ENCODE measurements around the gene BTNL8.

The BTNL8 gene

GRCh38 chr5:180898621-180899246, at the start of gene BTNL8:
Gene BTNL8, plus strand, starts transcription at chr5:180899159. Its CDS starts 152 bp downstream, at chr5:180899311.
- H3K4me3 ChIP-seq (IDR thresholded peaks at IDR 0.05; ENCODE audit: insufficient read depth, low read depth, low read length), result no peak within 1 kb of the TSS
- TF ChIP-seq, protein P1, sequence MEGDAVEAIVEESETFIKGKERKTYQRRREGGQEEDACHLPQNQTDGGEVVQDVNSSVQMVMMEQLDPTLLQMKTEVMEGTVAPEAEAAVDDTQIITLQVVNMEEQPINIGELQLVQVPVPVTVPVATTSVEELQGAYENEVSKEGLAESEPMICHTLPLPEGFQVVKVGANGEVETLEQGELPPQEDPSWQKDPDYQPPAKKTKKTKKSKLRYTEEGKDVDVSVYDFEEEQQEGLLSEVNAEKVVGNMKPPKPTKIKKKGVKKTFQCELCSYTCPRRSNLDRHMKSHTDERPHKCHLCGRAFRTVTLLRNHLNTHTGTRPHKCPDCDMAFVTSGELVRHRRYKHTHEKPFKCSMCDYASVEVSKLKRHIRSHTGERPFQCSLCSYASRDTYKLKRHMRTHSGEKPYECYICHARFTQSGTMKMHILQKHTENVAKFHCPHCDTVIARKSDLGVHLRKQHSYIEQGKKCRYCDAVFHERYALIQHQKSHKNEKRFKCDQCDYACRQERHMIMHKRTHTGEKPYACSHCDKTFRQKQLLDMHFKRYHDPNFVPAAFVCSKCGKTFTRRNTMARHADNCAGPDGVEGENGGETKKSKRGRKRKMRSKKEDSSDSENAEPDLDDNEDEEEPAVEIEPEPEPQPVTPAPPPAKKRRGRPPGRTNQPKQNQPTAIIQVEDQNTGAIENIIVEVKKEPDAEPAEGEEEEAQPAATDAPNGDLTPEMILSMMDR (conservative IDR thresholded peaks at IDR 0.05; ENCODE audit: low read depth, low read length), result no peak
- H3K27me3 ChIP-seq (ENCODE audit: insufficient read depth, low read depth), result no peaks in the 10 kb centered on the region
- H3K9ac ChIP-seq, result no peak within 1 kb of the TSS
- no peaks in the 10 kb centered on the region for H3K4me1 ChIP-seq (ENCODE audit: low read depth, poor library complexity, severe bottlenecking)
- no peaks in the 10 kb centered on the region for H4K20me1 ChIP-seq (ENCODE audit: insufficient read depth)
- H3K79me2 ChIP-seq (ENCODE audit: insufficient read depth, low read depth), result no peaks in the 10 kb centered on the region
- H3K4me2 ChIP-seq, result no peak within 1 kb of the TSS
- H3K36me3 ChIP-seq (ENCODE audit: insufficient read depth), result no peaks in the 10 kb centered on the region
- H2AFZ ChIP-seq (ENCODE audit: low read depth), result no peak within 1 kb of the TSS
- H3K27ac ChIP-seq, result no peak within 1 kb of the TSS

- Histone ChIP-seq H4K20me1 (ENCODE audit: insufficient read depth) (no peaks in the 10 kb centered on the region), H3K27ac (no peak overlapping the region), H3K36me3 (ENCODE audit: insufficient read depth) (no peaks in the 10 kb centered on the region), H3K27me3 (ENCODE audit: insufficient read depth, low read depth) (no peaks in the 10 kb centered on the region), H3K4me1 (ENCODE audit: low read depth, poor library complexity, severe bottlenecking) (no peaks in the 10 kb centered on the region), H3K4me3 (IDR thresholded peaks at IDR 0.05; ENCODE audit: insufficient read depth, low read depth, low read length) (no peak overlapping the region), H3K4me2 (no peak overlapping the region), H3K79me2 (ENCODE audit: insufficient read depth, low read depth) (no peaks in the 10 kb centered on the region), H2AFZ (ENCODE audit: low read depth) (no peak overlapping the region), H3K9ac (no peak overlapping the region)
- TF ChIP-seq, protein P1 (conservative IDR thresholded peaks at IDR 0.05; ENCODE audit: low read depth, low read length), result no peak
Observed at GRCh38 chr5:180849827-180850226, 49.1 kb upstream of the BTNL8 start.

DNA sequence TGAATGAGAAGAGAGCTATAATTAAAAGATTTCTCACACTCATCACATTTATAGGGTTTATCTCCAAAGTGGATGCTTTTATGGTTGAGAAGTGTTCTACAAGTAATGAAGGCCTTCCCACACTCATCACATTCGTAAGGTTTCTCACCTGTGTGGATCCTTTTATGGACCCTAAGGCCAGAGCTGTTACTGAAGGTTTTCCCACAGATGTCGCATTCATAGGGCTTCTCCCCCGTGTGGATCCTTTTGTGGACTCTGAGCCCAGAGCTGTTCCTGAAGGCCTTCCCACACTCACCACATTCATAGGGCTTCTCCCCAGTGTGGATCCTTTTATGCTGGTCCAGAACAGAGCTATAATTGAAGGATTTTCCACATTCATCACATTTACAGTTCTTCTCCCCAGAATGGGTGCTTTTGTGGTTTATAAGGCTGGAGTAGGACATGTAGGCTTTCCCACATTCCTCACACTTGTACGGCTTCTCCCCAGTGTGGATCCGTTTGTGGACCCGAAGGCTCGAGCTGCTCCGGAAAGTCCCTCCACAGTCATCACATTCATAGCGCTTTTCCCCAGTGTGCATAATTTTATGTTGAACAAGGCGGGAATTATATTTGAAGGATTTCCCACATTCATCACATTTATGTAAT, 48.4 kb upstream of the BTNL8 start:
- no peaks in the 10 kb centered on the region for H3K36me3 ChIP-seq (ENCODE audit: insufficient read depth)
- no peaks in the 10 kb centered on the region for H3K79me2 ChIP-seq (ENCODE audit: insufficient read depth, low read depth)
- H4K20me1 ChIP-seq (ENCODE audit: insufficient read depth), result no peaks in the 10 kb centered on the region
- no peaks in the 10 kb centered on the region for H3K4me1 ChIP-seq (ENCODE audit: low read depth, poor library complexity, severe bottlenecking)
- no peak overlapping the region for H2AFZ ChIP-seq (ENCODE audit: low read depth)
- TF ChIP-seq, protein P1 (conservative IDR thresholded peaks at IDR 0.05; ENCODE audit: low read depth, low read length), result no peak
- H3K4me2 ChIP-seq, result no peak overlapping the region
- no peaks in the 10 kb centered on the region for H3K27me3 ChIP-seq (ENCODE audit: insufficient read depth, low read depth)
- H3K27ac ChIP-seq, result no peak overlapping the region
- no peak overlapping the region for H3K4me3 ChIP-seq (IDR thresholded peaks at IDR 0.05; ENCODE audit: insufficient read depth, low read depth, low read length)
- H3K9ac ChIP-seq, result no peak overlapping the region

GRCh38 chr5:180852495-180852894, 46.5 kb upstream of the BTNL8 start:
- Histone ChIP-seq H3K4me2 (no peak overlapping the region), H3K79me2 (ENCODE audit: insufficient read depth, low read depth) (no peaks in the 10 kb centered on the region), H3K27me3 (ENCODE audit: insufficient read depth, low read depth) (no peaks in the 10 kb centered on the region), H3K4me1 (ENCODE audit: low read depth, poor library complexity, severe bottlenecking) (no peaks in the 10 kb centered on the region), H3K27ac (no peak overlapping the region), H3K9ac (no peak overlapping the region), H3K36me3 (ENCODE audit: insufficient read depth) (no peaks in the 10 kb centered on the region), H3K4me3 (IDR thresholded peaks at IDR 0.05; ENCODE audit: insufficient read depth, low read depth, low read length) (no peak overlapping the region), H2AFZ (ENCODE audit: low read depth) (no peak overlapping the region), H4K20me1 (ENCODE audit: insufficient read depth) (no peaks in the 10 kb centered on the region)
- TF ChIP-seq, protein P1 (conservative IDR thresholded peaks at IDR 0.05; ENCODE audit: low read depth, low read length), result no peak

Measured in KMS-11 (cell line).